ENCODE data around the gene HYAL3.
A peak's percentile ranks its signal among the peaks of the same experiment; 100 is the strongest.
"Not testable (repeated sequence)": the region's sequence is repeated elsewhere in the genome, so short reads cannot be mapped to it uniquely, and the experiment has no call there.

Gene HYAL3

DNA sequence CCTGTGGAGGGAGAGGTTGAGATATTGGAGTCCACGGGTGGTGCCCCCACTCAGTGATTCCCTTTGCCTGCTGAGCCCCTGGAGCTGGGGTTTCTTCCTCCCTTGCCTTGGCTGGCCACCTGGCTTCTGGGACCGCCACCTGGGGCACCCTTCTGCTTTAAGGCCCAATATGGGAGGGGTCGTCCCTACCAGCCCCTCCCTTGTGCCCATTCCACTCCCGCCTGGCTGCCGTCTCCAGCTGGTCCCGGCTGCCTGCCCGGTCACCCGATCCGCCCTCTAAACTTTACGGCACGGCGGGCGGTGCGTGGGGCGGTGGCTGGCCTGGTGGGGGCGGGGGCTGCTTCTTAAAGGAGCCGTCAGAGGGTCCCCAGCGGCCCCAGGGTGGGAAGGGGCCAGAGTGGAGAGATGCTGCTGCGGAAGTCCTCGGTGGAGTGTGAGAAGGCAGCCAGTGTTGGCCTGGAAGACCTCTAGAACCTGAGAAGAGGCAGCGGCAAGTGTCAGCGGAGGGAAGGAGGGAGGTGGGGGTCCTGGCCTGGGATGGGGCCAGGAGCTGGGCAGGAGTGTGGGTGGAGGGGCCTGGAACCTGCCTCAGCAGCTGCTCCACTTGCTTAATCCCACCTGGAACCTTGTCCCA lies 31.8 kb downstream of the HYAL3 start:
- no peaks in the 10 kb centered on the region for H3K9me3 Mint-ChIP-seq
- peaks cover 5% of the 10 kb centered on the region for H3K4me1 Mint-ChIP-seq (ENCODE audit: low read depth)
- H3K27ac Mint-ChIP-seq: no peak overlapping the region
- no peak for DNase-seq
- H3K4me3 Mint-ChIP-seq: no peak overlapping the region
- H3K27me3 Mint-ChIP-seq: peaks cover 24% of the 10 kb centered on the region
- H3K36me3 Mint-ChIP-seq (ENCODE audit: low read depth): no peaks in the 10 kb centered on the region

DNA sequence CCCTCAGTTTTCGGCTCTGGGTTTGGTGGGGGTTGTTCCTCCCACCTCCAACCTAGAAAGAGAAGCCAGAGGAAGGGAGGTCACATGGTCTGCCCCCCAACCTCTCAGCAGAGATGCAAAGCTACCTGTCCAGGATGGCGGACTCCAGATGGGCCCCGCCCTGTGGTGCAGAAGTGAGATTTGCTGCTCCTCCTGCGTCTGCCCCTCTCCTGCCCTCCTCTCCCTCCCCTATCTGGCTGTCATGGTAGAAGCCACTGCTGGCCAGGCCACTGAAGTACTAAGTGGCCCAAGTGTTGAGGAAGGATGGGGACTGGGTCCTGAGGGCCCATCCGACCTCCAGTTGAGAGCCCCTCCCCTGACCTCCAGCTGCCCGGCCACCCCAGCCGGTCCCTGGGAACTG lies 32.4 kb downstream of the HYAL3 start:
- Mint-ChIP-seq H3K36me3 (ENCODE audit: low read depth) (no peaks in the 10 kb centered on the region), H3K4me1 (ENCODE audit: low read depth) (peaks cover 4% of the 10 kb centered on the region), H3K27me3 (peaks cover 24% of the 10 kb centered on the region), H3K9me3 (no peaks in the 10 kb centered on the region), H3K27ac (no peak overlapping the region), H3K4me3 (no peak overlapping the region)
- DNase-seq: no peak

DNA sequence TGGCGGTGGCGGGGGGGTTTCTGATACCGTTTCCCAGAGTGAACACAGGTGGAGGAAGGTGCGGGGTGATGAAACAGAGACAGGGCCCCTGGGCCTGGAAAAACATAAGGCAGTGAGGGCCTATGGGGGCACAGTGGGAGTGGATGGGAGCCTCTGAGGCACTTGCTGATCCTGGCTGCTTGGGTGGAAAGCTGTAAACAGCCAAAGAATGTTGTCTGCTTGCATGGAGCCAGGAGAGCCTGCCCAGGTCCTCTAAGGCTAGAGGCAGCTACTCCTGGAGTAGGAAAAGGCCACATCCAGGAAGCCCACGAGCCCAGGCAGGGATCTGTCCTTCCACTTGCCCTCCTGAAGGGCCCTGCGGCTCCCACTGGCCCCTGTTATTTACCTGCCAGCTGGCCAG lies 33.2 kb downstream of the HYAL3 start:
- Mint-ChIP-seq H3K27ac (peak overlapping the region; percentile 50), H3K4me3 (no peak overlapping the region), H3K36me3 (ENCODE audit: low read depth) (no peaks in the 10 kb centered on the region), H3K9me3 (no peaks in the 10 kb centered on the region), H3K27me3 (peaks cover 24% of the 10 kb centered on the region), H3K4me1 (ENCODE audit: low read depth) (peaks cover 1% of the 10 kb centered on the region)
- DNase-seq: no peak

DNA sequence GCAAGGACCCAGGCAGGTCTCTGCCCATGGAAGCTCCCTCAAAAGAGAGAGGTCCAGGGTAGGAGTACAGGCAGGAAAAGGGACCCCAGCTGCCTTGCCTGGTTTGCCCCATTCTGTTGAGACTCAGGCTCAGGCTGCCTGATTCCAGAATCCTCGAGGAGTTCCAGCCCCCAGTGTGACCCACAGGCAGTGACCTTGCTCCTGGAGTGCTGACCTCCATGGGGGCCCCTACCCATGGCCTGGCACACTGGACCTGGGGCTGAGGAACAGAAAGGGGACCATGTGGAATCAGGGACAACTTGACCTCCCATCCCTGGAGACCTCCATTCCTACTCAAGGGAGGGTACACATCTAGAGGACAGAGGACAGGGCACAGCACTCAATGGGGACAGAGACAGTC lies 33.6 kb downstream of the HYAL3 start:
- peaks cover 1% of the 10 kb centered on the region for H3K4me1 Mint-ChIP-seq (ENCODE audit: low read depth)
- H3K36me3 Mint-ChIP-seq (ENCODE audit: low read depth): no peaks in the 10 kb centered on the region
- H3K27ac Mint-ChIP-seq: peak overlapping the region; percentile 50
- no peak for DNase-seq
- H3K27me3 Mint-ChIP-seq: peaks cover 24% of the 10 kb centered on the region
- no peaks in the 10 kb centered on the region for H3K9me3 Mint-ChIP-seq
- no peak overlapping the region for H3K4me3 Mint-ChIP-seq

DNA sequence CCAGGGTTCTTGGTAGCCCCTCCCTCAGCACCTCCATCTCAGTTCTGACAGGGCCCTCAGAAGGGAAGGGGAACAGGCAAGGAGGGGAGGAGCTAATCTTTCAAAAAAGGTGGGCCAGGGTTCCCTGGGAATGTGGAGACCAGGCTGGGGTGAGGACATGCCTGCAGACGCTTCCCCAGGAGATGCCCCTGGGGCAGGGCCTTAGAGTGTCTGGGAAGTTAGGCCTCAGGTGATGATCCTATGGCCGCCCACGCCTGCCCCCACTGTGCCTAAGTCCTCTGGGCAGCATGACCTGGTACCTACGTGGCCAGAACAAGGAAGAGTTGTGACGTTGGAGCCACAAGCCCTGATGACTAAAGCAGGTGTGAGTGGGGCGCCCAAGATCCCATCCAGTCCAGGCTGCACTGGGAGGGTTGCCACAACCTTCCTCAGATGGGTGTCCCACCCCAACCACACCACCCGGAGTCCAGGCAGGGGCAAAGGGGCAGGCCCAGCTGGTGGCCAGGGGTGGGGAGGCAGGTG lies 34.2 kb downstream of the HYAL3 start:
- no peak for DNase-seq
- Mint-ChIP-seq H3K9me3 (no peaks in the 10 kb centered on the region), H3K4me1 (ENCODE audit: low read depth) (peaks cover 3% of the 10 kb centered on the region), H3K36me3 (ENCODE audit: low read depth) (no peaks in the 10 kb centered on the region), H3K27me3 (peaks cover 24% of the 10 kb centered on the region), H3K27ac (no peak overlapping the region), H3K4me3 (no peak overlapping the region)

DNA sequence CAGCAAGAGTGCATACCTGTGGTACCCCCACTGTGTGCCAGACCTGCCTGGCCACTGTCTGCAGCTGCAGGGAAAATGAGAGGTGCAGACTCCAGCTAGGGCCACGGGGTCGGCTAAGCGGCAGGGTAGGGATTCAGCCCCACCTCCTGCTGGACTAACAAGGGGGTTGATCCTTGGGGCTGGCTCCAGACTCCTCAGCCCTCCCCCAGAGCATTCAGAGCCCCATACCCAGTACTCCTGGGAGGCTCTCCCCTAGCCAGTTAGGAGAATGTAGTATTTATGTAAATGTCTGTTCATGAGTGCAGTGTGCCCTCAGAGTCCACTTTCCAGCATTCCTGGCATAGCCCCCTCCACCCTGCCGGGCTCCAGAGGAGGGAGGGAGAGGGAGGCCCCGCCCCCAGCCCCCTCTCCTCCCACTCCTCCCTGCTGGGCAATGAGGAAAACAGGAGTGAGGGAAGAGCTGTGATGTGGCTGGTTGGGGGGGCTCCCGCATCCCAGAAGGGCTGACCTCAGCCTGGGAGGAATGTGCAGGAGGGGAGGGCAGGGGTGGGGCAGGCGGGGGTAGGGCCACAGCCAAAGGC lies 34.7 kb downstream of the HYAL3 start:
- H3K4me3 Mint-ChIP-seq: no peak overlapping the region
- H3K27ac Mint-ChIP-seq: no peak overlapping the region
- DNase-seq: no peak
- H3K36me3 Mint-ChIP-seq (ENCODE audit: low read depth): peaks cover 3% of the 10 kb centered on the region
- H3K27me3 Mint-ChIP-seq: peaks cover 24% of the 10 kb centered on the region
- no peaks in the 10 kb centered on the region for H3K9me3 Mint-ChIP-seq
- H3K4me1 Mint-ChIP-seq (ENCODE audit: low read depth): peaks cover 7% of the 10 kb centered on the region

DNA sequence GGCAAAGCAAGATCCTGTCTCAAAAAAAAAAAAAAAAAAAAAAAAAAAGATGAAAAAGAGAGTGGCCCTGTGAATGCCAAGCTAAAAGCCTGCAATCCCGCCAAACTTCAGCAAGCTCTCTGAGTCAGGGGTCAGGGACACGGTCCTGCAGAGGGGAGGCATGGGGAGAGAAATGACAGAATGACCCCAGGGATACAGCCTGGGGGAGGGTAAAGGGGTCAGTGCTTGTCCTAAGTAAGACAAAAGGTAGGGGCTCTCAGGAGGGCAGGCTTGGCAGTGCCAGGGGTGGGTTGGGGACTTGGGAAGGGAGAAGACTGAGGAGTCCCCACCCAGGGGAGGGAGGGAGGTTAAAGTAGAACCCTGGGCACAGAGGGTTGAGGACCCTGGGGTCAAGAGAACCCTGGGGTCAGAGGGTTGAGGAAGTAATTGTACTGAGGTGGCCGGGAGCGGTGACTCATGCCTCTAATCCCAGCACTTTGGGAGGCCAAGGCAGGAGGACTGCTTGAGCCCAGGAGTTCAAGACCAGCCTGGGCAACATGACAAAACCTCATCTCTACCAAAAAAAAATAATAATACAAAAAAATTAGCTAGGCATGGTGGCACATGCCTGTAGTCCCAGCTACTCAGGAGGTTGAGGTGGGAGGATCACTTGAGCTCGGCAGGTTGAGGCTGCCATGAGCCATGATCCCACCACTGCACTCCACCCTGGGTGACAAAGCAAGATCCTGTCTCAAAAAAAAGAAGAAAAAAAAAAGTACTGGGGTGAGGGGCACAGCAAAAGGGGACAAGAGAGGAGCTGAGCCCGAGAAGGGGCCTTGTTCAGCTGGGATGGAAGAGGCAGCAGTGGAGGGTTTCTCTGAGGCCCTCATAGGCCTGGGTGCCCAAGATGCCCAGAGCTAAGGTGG lies 35.5 kb downstream of the HYAL3 start:
- Mint-ChIP-seq H3K4me3 (no peak overlapping the region), H3K27me3 (peaks cover 24% of the 10 kb centered on the region), H3K36me3 (ENCODE audit: low read depth) (peaks cover 11% of the 10 kb centered on the region), H3K9me3 (no peaks in the 10 kb centered on the region), H3K27ac (peak overlapping the region; percentile 44), H3K4me1 (ENCODE audit: low read depth) (peaks cover 8% of the 10 kb centered on the region)
- no peak for DNase-seq

DNA sequence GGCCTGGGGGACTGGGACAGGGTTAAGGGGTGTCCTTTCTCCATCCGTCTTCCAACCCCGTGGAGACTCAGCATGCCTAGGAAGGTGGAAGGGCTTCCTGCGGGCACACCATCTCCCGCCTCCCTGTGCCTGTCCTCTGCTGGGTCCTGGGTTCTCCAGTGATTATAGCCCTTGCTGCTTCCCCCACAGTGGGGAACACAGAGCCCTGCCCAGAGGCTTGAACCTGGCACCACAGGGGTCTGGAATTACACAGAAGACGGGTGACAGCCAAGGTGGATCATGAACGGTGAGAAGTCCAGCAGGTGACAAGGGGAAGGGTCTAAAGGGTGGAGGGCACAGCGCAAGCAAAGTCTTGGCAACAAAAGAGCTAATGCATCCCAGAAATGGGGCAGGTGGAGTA lies 36.4 kb downstream of the HYAL3 start:
- no peak overlapping the region for H3K4me3 Mint-ChIP-seq
- H3K4me1 Mint-ChIP-seq (ENCODE audit: low read depth): peaks cover 8% of the 10 kb centered on the region
- no peaks in the 10 kb centered on the region for H3K9me3 Mint-ChIP-seq
- H3K27ac Mint-ChIP-seq: no peak overlapping the region
- H3K27me3 Mint-ChIP-seq: peaks cover 18% of the 10 kb centered on the region
- DNase-seq: no peak
- H3K36me3 Mint-ChIP-seq (ENCODE audit: low read depth): peaks cover 20% of the 10 kb centered on the region

DNA sequence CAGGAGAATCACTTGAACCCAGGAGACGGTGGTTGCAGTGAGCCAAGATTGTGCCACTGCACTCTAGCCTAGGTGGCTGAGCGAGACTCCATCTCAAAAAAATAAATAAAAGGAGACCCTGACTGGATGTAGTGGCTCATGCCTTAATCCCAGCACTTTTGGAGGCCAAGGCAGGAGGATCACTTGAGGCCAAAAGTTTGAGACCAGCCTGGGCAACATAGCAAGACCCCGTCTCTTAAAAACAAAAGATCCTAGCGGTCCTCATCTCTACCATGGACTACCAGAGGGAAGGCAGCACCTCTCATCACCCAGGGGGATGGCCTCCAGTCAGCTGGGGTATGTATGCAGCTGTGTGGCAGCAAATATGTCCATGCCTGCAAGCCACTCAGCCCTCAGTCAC lies 37.0 kb downstream of the HYAL3 start:
- Mint-ChIP-seq H3K27me3 (peaks cover 16% of the 10 kb centered on the region), H3K36me3 (ENCODE audit: low read depth) (peaks cover 26% of the 10 kb centered on the region)
- not testable (repeated sequence) for H3K4me3 Mint-ChIP-seq; DNase-seq; H3K4me1 Mint-ChIP-seq (ENCODE audit: low read depth); H3K27ac Mint-ChIP-seq; H3K9me3 Mint-ChIP-seq

DNA sequence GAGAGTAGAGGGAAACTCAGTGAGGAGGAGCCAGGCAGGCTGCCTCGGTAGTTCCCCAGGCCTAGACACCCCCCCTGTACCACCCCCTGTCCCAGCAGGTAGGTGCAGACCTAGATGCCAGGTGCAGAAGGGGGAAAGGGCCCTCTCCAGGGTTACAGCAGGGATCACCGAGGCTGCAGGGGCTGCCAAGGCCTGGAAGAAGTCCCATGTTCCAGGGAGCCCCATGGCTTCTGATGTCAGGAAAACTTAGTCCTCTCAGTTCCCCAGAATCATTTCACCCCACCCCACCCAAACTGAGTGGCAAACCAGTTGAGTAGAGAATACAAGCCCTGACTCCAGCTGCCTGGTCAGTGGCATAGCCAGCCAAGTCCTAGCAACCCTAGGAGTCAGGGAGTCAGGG lies 37.7 kb downstream of the HYAL3 start:
- H3K36me3 Mint-ChIP-seq (ENCODE audit: low read depth): peaks cover 33% of the 10 kb centered on the region
- peaks cover 10% of the 10 kb centered on the region for H3K27me3 Mint-ChIP-seq
- H3K4me1 Mint-ChIP-seq (ENCODE audit: low read depth): peaks cover 8% of the 10 kb centered on the region
- no peak for DNase-seq
- no peak overlapping the region for H3K27ac Mint-ChIP-seq
- H3K4me3 Mint-ChIP-seq: no peak overlapping the region
- H3K9me3 Mint-ChIP-seq: no peaks in the 10 kb centered on the region

DNA sequence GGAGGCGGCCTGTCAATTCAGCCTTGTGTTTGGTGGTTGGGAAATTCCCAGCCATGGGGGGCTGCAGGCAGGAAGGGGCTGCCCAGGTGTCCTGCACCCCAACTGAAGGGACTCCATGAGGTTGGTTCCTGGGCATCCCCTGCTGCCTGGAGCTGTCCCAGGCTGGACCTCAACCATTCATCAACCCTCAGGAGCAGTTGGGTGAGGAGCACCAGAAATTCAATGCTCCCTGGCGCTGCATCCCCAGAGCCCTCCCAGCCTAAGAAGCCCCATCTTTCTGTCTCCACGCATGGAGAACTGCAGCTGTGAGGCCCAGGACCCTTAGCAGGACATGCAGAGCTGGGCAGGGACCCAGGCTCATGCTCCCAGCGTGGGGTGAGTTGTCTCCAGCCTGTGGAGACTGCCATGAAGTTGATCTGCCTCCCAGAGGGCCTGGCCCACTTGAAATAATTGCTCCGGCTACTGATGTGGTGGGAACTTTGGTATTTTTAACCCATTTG lies 38.2 kb downstream of the HYAL3 start:
- no peak overlapping the region for H3K27ac Mint-ChIP-seq
- DNase-seq: no peak
- peak overlapping the region; percentile 69 for H3K4me3 Mint-ChIP-seq
- peaks cover 8% of the 10 kb centered on the region for H3K4me1 Mint-ChIP-seq (ENCODE audit: low read depth)
- peaks cover 38% of the 10 kb centered on the region for H3K36me3 Mint-ChIP-seq (ENCODE audit: low read depth)
- peaks cover 7% of the 10 kb centered on the region for H3K27me3 Mint-ChIP-seq
- no peaks in the 10 kb centered on the region for H3K9me3 Mint-ChIP-seq

DNA sequence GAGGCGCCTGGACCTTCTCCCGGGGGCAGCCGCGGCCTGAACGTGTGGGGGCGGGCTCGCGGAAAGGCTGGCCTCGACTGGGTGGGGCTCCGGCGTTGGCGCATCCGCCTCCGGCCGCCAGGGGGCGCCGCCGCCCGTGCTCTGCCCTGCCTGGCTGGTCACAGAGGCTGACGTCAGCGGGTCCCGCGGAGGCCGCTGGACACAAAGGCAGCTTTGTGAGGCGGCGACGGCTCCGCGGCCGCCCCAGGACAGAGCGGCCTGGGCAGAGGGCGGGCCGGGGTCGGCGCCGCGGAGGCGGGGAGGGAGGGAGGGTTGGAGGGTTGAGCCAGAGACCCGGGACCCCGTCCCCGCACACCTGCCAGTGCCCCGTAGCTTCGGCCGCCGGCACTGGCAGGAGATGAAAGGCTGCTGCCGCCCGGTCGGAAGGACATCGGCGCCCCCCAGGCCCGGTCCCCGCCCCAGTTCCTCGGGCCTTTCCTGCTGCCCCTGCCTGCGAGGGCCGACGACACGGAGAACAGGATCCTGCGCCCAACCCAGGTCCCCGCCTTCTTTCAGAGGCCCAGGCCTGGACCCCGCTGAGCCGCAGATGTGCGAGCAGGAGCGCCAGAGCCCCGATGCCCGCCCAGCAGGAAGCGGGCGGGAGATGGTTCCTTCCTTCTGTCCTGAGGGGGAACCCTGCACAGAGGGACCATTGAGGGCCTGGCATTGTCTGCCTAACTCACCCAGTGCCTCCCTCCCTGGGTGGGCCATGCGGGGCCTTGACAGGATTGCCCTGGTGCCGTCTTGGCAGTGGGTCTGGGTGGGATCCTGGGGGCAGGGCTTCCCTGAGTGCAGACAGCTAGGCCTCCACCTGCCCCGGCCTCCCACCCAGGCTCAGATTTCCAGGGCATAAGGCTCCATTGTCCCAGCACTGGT lies 38.9 kb downstream of the HYAL3 start:
- Mint-ChIP-seq H3K36me3 (ENCODE audit: low read depth) (peaks cover 43% of the 10 kb centered on the region), H3K4me3 (peak overlapping the region; percentile 69), H3K27ac (peak overlapping the region; percentile 84), H3K27me3 (peaks cover 3% of the 10 kb centered on the region), H3K9me3 (no peaks in the 10 kb centered on the region), H3K4me1 (ENCODE audit: low read depth) (peaks cover 8% of the 10 kb centered on the region)
- peak; percentile 92 for DNase-seq

DNA sequence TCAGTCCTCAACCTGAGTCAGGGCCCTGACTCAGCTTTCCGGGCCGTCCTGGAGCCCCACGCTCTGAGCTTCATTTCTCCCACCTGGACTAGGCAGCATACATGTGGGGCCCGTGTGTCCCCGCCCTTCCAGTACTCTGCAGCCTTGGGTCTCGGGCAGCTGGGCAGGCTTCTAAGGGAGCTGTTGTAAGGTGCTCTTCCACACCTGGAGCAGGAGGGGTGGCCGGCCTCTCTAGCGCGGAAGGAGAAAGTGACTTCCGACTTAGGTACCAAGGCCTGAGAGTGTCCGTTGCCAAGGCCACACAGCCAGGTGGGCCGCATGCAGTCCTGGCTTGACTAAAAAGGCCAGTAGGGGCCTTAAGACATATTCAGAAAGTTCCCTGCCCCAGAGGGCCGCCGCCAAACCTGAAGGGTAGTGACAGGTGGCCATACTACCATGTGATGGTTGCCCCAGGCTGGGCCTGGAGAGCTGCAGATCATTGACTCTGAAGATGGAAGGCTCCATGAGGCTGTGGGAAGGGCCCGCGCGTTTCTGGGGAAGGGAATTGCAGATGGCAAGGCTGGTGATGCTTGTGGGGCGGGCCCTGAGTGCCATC lies 39.7 kb downstream of the HYAL3 start:
- peak overlapping the region; percentile 57 for H3K4me3 Mint-ChIP-seq
- DNase-seq: no peak
- H3K36me3 Mint-ChIP-seq (ENCODE audit: low read depth): peaks cover 50% of the 10 kb centered on the region
- H3K27ac Mint-ChIP-seq: peak overlapping the region; percentile 84
- H3K9me3 Mint-ChIP-seq: no peaks in the 10 kb centered on the region
- H3K27me3 Mint-ChIP-seq: no peaks in the 10 kb centered on the region
- peaks cover 8% of the 10 kb centered on the region for H3K4me1 Mint-ChIP-seq (ENCODE audit: low read depth)

Measured in activated T-cell treated with anti-CD3 and anti-CD28 coated beads, Interleukin-2, amount 50 U/mL, for 24 hours (primary cell).